ENCODE data around the gene ZNF80. TPM values are rescaled to one million over a fixed set of nuclear protein-coding genes. Genes with fewer than 3 reads are reported as not detected.

Gene ZNF80
- total and polyA plus RNA-seq, 2 of the 8 experiments (the other 6 are each of a cell fraction or from before 2014, with no cell fraction given), result not detected

DNA sequence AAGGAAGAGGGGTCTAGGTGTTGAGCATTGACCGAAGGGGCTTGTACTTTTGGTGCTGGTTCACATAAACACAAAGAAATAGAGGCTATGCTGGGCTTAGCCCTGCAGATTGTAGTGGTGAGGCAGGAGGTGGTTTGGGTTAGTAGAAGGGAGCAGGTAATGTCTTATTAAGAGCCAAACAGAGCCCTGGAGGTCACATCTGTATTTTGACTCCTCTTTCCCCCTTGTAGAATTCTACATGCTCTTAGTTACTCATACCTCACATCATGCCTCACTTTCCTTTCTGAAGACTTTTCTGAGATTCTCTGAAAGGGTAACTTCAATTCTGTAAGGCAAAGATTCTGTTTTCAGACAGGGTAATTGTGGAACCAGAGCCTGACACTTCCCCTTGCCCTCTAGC, 16.1 kb upstream of the ZNF80 start (continued):
- TF ChIP-seq RNF2 (IDR thresholded peaks at IDR 0.05; ENCODE audit: borderline replicate concordance, low read depth, low read length, missing control alignments, poor library complexity, severe bottlenecking) (no peak), TAF7 (optimal IDR thresholded peaks at IDR 0.05; ENCODE audit: borderline replicate concordance, low read depth, low read length) (no peak), POLR2A (IDR thresholded peaks at IDR 0.05; ENCODE audit: control extremely low read depth in 1 of 2, low read depth in 2 of 2, low read length in 2 of 2) (no peak), SUZ12 (IDR thresholded peaks at IDR 0.05; ENCODE audit: low read length) (no peak), SIRT6 (IDR thresholded peaks at IDR 0.05; ENCODE audit: low read length) (no peak), TCF12 (IDR thresholded peaks at IDR 0.05; ENCODE audit: low read depth, low read length) (no peak), HDAC2 (IDR thresholded peaks at IDR 0.05; ENCODE audit: borderline replicate concordance in 1 of 2, low read depth in 2 of 2, low read length in 2 of 2) (no peak), SRF (IDR thresholded peaks at IDR 0.05; ENCODE audit: low read depth, low read length) (no peak), CBX5 (IDR thresholded peaks at IDR 0.05; ENCODE audit: low read depth, low read length) (no peak), NRF1 (IDR thresholded peaks at IDR 0.05; ENCODE audit: low read depth, low read length) (no peak)
